ENCODE measurements around the gene SPACA4.

SPACA4 gene

GRCh38 chr19:48598996-48599700 lies 7.4 kb upstream of the SPACA4 start:
- DNase-seq, result no peak

DNA sequence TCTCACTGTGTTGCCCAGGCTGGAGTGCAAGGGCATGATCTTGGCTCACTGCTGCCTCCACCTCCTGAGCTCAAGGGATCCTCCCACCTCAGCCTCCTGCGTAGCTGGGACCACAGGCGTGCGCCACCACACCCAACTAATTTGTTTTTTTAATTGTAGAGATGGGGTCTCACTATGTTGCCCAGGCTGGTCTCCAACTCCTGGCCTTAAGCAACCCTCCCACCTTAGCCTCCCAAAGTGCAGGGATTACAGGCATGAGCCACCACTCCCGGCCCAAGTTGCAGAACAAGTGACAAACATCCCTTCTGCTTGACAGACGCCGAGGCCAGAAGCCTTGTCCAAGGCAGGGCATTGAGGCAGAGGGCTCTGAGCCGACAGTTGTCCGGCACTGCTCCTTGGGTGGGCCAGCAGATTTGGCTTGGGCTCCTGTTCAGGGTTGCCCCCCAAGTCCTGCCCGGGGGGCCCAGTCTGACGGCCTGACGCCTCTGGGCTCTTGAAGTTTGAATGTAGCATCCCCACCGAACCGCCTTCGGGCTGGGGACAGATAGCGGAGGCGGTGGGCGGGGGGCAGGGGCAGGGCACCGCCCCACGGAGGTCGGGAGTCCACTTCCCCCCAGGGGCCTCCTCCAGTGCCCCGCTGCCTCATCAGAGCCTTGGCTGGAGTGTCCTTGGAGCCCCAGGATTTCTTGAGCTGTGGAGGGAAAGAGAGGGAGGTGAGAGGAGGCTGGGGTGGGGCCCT lies 5.7 kb upstream of the SPACA4 start:
- DNase-seq, result no peak

DNA sequence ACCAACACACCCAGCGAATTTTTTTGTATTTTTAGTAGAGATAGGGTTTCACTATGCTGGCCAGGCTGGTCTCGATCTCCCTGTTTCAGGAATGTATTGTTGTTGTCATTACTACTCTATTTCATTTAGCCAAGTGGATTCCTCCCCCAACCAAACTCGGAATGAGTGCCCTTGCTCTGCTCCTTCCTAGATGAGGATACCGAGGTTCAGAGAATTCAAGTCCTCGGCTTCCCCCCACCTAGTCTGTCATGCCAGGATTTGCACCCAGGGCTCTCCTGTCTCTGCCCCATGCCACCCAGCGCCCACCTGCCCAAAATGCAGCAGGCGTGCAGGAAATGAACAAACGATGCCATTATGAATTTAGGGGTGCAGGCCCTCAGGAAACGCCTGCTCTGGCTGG lies 3.5 kb upstream of the SPACA4 start:
- DNase-seq, result no peak

DNA sequence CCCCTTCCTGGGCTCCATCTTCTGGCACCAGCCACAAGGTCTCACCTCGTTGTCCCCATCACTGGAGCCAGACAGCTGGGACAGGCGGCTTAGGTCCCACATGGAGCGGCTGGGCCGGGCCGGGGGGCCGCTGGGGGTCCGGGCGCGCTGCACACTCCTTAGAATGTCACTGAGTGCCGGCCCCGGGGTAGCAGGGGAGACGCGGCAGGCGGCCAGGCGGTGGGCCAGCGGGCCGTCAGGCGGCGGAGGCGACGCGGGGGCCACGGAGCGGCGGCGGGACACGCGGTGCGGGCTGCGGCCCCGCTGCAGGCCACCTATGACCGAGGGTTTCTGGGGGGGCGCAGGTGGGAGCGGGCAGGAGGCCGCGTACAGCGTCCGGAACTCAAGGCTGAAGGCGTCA lies 3.1 kb upstream of the SPACA4 start:
- DNase-seq, result no peak

- DNase-seq, result no peak
These were observed 2.7 kb upstream of the SPACA4 start for GRCh38 chr19:48603850-48604249.

DNA sequence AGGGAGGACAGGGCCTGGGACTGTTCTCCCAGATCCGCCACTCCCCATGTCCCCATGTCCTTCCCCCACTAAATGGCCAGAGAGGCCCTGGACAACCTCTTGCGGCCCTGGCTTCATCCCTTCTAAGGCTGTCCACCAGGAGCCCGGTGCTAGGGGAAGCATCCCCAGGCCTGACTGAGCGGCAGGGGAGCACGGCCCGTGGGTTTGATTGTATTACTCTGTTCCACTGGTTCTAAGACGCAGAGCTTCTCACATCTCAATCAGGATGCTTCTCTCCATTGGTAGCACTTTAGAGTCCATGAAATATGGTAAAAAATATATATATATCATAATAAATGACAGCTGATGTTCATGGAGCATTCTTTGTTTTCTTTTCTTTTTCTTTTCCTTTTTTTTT lies 815 bp downstream of the SPACA4 start:
- no peak for DNase-seq

- peak; percentile 54 for DNase-seq
These were observed 2.3 kb downstream of the SPACA4 start for GRCh38 chr19:48608798-48609263.

- no peak for DNase-seq
These were observed 3.1 kb downstream of the SPACA4 start for GRCh38 chr19:48609571-48610108.

- no peak for DNase-seq
These were observed 5.3 kb downstream of the SPACA4 start for GRCh38 chr19:48611872-48612271.

DNA sequence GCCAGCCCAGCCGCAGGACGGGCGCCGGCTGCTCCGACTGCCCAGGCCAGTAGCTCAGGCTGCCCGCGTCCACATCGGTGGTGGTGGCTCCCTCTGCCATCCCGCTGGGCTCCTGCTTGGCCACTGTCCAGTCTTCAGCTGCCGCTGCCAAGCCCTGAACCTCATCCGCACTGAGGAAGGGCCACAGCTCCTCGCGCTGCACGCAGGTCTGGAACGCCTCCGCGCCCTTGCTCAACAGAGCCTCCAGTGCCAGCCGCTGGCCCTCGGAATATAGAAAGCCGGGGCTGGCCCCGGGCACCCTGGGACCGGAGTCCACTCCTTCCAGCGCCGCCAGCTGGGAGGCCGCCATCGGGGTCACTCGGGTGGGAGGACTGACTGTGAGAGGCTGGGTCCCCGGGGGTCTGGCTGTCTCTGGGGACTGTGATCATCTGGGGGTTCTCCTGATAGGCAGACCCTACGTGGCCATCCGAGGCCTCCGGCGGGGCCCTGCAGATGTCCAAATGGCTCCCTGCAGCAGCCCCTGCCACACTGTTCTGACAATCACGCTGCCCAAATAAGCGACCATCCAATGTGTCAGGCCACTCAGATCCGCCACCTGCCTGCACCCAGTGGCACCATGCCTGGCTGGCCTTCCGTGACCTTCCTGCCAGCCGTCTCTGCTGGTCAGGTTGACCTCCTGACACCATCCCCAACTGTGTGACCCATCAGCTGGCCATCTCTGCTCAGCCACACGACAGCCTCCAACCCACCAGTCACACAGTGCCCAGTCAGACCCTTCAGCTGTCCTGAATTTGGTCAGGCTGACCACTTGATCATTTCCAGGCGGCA lies 6.7 kb downstream of the SPACA4 start:
- no peak for DNase-seq

DNA sequence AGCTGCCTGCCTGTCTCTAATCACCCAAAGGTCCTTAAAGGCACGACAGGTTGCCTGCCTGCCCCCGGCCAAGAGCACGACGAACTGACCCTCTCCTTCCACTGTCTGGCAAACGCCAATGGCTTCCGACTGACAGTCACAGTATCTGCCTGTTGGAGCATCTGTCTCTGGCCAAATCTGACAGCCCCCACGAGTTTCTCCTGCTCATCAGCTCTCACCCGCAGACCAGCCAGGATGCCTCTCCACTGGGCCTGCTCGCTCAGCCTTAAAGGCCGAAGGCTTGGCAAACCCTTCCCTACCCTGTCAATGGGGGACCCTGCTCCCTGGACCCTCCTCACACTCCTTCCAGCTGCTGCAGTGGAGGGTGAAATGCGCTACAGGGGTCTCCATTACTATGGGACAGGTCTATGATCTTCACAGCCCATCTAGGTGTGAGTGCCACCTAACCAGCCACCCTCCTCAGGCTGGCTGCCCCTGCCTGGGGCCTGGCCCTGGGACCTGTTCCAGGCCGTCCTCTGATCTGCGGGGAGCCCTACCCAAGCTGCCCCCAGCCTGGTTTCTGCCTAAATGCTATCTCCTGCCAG lies 7.4 kb downstream of the SPACA4 start:
- peak; percentile 60 for DNase-seq

GRCh38 chr19:48614436-48615230 lies 8.1 kb downstream of the SPACA4 start, which contains the start of gene FAM83E:
Gene FAM83E, minus strand, starts transcription at chr19:48615076. Its CDS starts 1,704 bp downstream, at chr19:48613372.
- no peak for DNase-seq

DNA sequence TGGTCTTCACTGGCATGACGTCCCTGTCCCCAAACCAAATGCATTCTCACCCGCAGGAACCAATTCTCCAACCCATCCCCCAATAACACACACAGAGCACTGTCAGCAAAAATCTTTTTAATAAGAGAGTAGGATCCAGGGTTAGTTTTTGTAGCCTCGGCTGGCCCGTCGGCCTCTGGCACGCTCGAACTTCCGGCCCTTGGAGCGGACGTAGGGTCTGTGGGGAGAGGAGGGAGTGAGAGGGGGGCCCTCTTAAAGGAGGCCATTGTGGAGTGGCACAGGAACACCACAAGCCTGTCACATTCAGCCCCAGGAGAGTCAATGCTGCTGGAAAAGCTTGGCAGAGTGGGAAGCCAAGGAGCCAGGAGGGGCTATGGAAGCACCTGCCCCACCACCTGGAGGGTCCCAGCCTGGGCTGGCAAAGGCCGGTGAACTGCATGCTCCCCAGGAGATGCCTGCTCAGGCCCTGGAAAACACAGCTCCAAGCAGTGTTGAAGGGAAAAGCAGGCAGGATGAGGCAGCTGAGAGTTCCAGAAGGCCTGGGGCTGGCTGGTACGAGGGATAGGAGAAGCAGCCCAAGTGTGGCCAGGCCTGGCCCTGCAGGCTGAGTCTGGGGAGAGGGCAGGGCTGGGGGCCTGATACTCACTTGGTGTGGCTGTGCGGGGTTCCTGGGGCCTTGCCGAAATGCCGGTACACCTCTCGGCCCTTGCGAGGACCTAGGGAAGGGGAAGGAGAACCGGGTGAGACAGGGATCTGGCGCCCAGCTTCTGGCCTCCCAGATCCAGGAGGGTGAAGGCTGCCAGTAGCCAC lies 8.9 kb downstream of the SPACA4 start:
- no peak for DNase-seq

- DNase-seq, result no peak
These were observed 9.5 kb downstream of the SPACA4 start for GRCh38 chr19:48616041-48616436.

- no peak for DNase-seq
These were observed 10.0 kb downstream of the SPACA4 start for GRCh38 chr19:48616491-48617056.

DNA sequence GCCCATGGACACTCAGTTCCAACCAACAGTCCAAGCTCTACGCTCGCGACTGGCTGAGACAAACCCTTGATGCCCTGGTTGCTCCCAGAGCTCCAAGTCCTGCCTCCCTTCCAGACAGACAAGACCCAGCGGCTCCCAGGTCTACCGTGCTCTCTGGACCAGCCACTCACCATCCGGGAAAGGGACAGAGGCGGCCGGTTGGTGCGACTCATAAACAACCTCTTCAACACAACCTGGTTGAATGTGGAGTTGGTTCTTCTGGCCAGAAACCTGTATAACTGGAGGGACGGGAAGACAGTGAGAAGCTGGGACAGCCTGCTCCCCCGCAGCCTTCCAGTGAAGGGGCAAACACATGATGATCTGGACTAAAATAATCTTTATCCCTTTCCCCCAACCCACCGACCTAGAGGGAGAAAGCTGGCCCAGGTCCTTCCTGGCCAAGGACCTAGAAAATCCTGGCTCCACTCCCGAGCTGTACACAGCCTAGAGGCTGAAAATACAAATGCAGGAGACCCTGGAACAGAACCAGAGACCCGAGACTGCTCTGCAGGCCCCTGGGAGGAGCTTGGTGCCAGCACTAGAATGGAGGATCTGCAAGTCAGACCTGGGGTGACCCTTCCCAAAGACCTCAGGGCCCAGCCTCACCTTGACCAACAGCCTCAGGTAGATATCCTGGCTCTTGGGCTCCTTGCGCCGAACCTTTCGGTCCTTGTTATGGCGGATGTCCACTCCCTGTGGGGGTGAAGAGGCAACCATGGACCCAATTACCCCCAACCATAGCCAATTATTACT lies 10.8 kb downstream of the SPACA4 start:
- DNase-seq, result no peak

DNA sequence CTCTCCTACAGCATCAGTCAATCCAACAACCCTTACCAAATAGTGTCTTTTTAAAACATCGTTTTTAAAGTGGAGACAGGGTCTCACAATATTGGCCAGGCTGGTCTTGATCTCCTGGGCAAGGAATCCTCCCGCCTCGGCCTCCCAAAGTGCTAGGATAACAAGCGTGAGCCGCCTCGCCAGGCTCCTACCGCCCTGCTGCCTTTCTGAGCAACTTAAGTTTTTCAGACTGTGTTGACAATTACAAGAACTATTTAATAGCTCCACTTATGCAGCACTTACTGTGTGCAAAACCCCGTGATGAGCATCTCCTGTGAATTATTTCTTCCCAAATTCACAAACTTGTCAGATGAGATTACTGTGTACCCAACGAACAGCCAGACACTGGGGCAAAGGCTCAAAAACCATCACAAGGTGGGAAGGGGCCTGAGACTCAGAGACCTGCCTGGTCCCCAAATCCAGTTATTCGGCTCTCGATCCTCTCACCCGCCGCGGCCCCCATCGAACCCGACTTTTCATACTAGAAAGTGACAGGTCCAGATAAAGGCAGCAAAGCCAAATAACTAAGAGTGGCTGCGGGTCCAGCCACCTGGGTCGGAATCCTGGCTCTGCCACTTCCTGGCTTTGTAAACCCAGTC lies 11.9 kb downstream of the SPACA4 start:
- no peak for DNase-seq

DNA sequence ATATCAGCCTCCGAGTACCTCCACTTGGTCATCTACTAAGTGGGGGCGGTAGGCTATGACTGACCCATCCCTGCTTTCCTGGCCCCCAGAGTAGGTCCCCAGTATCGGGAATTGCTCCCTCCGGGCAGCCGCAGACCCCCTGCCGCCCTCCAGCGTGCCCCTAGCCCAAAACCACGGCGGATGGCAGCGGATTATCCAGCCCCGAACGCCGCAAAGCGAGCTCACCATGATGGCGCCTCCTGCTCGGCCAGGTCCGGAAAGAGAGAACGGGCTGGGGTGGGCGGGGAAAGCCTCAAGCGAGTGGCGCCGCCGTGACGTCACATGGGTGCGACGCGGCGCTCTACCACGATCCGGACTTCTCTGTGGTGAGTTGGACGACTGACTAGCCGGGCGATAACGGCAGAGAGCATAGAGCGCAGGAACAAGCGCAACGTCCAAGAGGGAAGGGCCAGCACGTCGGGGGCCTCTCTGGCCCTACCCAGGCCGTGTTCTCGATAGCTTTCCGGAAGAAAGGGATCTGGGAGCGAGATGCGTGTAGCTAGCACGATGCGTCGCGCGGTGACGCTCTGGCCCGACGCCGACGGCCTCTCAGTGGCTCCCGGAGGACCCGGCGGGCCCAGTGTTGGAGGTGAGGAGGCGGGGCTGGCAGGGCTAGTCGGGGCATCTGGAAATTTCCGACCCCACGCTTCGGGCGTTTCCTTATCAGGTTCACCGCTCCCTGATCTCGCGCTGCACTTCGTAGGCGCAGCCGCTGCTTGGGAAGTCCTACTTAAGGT lies 12.6 kb downstream of the SPACA4 start, which contains the start of the genes RPL18 and SPHK2:
Gene RPL18 (minus strand): TSS at position 263 of the 776 bp plus-strand sequence. CDS start 35 bp downstream, at position 228.
Gene SPHK2 (plus strand): TSS at position 591 of the 776 bp plus-strand sequence. CDS start 1,009 bp downstream, outside the sequence.
- peak; percentile 98 for DNase-seq

Data from stimulated activated CD4-positive, alpha-beta T cell treated with anti-CD3 and anti-CD28 coated beads, Interleukin-15, amount 100 ng/mL, for 24 hours (primary cell).